GM21367 (cell line): ENCODE measurements around the gene GTF3C1.
A peak's percentile ranks its signal among the peaks of the same experiment; 100 is the strongest.

ENCODE experiments used
- ATAC-seq: cut with Tn5 transposase; IDR thresholded peaks from one replicate; pipeline ENCODE4 v1.9.1; 2021; ENCODE audit not compliant: unreplicated experiment

GTF3C1 gene

GRCh38 chr16:27568077-27568476 is 18.4 kb upstream of the GTF3C1 start:
- no peak for ATAC-seq

DNA sequence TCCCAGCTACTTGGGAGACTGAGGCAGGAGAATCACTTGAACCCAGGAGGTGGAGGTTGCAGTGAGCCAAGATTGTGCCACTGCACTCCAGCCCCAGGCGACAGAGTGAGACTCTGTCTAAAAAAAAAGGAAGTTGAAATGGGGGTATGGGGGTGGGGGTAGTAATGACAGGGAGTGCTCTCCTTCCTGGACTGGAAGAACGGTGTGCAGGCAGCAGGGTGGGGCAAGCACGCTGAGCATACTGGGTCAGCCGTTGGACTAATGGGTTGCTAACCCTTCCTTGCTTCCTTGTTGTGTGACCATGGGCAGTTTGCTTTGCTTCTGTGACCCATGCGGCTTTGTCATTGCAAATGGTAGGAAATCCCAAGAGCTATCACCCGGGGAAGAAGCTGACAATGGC is 16.7 kb upstream of the GTF3C1 start:
- ATAC-seq: no peak

DNA sequence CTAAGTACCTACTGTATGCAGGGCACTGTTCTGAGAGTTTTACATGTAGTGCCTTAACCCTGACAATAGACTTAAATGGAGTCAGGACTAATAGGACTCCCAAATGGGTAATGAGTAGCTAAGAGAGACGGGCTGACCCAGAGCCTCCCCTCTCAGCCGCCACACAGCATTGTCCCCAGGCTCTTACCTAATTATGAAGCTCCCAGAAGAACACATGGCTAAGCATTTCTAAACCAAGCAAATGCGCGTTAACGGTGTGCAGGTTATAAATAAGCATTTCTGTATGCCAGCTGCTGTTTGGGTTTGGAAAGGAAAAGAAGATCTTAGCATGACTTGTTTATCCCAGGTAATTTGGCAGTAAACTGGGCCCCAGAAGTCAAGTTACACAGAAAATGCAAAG is 14.5 kb upstream of the GTF3C1 start:
- no peak for ATAC-seq

DNA sequence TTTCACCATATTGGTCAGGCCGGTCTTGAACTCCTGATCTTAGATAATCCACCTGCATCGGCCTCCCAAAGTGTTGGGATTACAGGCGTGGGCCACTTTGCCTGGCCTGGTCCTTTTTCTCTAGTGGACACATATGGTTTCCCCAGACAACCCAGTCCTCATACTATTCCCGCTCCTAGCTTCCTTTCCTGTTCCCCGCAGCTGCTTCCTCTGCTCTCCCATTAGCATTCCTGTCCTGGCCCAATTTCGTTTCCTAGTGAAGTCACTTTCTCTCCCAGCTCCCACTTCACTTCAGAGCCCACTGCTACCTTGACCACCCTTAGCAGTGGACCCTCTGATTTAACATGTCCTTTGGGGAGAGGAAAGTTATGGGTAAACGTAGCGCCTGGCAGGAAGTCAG is 11.5 kb upstream of the GTF3C1 start:
- no peak for ATAC-seq

- ATAC-seq: no peak
Observed at GRCh38 chr16:27558932-27559331, 9.2 kb upstream of the GTF3C1 start.

DNA sequence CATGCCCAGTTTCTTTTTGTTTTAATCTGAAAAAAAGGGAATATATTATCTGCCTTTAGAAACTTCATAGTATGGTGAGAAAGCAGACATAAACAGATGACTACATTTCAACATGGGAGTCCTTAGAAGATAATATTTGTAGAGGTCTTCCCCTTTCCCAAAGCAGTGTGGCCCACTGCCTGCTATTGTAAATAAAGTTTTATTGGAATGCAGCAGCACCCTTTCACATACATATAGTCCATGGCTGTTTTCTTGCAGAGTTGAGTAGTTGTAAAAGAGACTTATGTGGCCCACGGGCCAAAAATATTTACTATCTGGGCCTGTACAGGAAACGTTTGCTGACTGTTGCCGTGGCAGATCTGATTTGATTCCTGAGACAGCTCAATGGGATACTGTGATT is 8.7 kb upstream of the GTF3C1 start:
- ATAC-seq: no peak

GRCh38 chr16:27556471-27556870 is 6.8 kb upstream of the GTF3C1 start:
- no peak for ATAC-seq

GRCh38 chr16:27551036-27551435 is 1.3 kb upstream of the GTF3C1 start:
- no peak for ATAC-seq

DNA sequence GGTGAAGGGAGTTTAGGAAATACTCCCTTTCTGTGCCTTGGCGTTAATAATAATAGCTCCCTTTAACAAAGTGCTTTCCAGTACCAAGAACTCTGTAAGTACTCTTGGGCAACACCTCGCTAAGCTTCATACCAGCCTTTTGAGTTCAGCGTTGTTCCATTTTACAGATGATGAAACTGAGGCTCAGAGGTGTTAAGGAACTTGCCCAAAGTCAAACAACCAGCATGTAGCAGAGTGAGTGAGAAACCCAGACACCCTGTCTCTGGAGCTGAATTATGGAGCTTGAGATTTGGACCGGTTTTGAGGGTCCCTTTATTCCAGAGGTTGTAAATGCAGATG is 838 bp upstream of the GTF3C1 start:
- no peak for ATAC-seq

DNA sequence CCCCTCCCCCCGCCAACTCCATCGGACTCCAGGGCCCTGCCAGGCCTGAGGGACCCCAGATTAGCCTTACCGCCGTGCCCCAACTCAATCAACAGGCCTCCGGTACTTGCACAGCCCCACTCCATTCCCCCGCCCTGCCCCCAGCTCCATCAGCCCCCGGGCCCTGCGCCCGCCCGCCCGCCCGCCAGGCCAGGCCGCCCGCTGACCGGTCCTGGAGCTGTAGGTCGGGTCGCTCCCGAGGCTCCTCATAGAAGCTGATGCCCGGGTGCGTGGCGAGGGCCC is 308 bp downstream of the GTF3C1 start:
- ATAC-seq: peak; percentile 9

GRCh38 chr16:27547851-27548250 is 1.9 kb downstream of the GTF3C1 start:
- ATAC-seq: no peak

- no peak for ATAC-seq
Observed at GRCh38 chr16:27547134-27547533, 2.6 kb downstream of the GTF3C1 start.

DNA sequence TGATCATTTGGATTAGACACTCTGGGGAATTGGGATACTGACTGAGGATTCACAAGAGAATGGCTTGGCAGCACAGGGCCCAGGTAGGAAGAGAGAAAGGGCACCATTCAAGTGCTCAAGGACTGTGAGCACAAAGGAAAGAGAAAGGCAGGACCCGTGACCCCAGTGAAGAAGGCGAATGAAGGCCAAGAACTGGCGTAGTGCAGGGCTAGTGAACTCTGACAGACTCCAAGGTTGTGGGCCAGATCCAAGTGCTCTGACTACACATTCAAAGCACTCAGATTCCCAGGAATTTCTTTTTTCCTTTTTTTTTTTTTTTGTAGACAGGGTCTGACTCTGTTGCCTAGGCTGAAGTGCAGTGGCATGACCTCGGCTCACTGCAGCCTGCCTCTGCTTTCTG is 5.0 kb downstream of the GTF3C1 start:
- no peak for ATAC-seq

- no peak for ATAC-seq
Observed at GRCh38 chr16:27543801-27544200, 5.9 kb downstream of the GTF3C1 start.

GRCh38 chr16:27539636-27540035 is 10.1 kb downstream of the GTF3C1 start:
- ATAC-seq: no peak

DNA sequence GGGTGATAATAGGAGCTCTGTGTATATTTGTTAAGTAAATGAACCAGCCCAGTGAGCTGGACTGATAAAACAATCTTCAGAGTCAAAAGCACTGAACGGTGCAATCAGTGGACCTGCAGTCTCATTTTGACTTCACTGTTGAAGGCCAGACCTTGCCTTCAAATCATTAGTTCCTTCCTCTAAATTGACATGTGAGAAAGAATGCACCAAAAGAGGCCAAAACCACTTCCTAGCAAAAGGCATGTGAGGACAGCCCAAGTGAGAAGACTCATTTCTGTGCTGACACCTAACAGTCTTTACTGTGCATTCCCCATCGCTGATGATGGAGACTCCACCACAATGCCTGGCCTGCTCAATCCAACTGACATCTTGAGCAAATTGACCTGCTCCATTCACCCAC is 10.6 kb downstream of the GTF3C1 start:
- no peak for ATAC-seq

- ATAC-seq: no peak
Observed at GRCh38 chr16:27538528-27538927, 11.2 kb downstream of the GTF3C1 start.

DNA sequence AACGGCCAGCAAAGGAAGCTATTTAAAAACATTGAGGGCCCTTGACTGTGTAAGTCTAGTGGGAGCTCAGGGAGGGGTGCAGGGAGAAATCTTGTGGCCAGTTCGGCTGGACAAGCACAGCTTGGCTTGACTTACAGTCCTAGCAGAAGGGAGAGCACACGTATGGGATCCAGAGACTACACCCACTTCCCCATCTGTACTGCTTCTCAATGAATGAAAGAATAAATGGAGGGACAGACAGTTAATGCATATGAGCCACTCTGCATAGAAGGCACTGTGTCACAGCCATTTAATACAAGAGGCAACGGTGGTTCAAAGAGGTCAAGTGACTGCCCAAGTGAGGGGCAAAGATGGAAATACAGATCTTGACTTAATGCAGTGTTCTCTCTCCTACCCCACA is 15.5 kb downstream of the GTF3C1 start:
- no peak for ATAC-seq

- ATAC-seq: no peak
Observed at GRCh38 chr16:27531826-27532800, 17.6 kb downstream of the GTF3C1 start.

GRCh38 chr16:27531186-27531585 is 18.5 kb downstream of the GTF3C1 start:
- no peak for ATAC-seq

- ATAC-seq: no peak
Observed at GRCh38 chr16:27529962-27530361, 19.8 kb downstream of the GTF3C1 start.

DNA sequence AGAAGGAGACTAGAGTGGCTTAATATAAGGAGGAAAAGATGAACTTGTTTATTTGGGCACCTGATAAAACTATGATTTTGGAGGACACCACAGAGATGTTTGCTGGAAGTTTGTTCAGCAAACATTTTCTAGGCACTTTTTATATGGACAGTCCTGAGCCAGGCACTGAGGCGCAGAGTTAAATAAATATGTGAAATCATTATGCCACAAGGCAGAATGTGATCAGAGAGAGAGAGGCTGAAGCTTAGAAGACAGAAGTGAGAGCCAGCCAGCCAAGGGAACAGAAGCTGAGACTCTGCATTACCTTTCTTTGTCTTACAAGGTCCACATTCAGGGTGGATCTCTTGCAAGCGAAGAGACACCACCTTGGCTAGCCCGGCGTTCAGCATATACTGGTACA is 21.4 kb downstream of the GTF3C1 start:
- ATAC-seq: no peak

DNA sequence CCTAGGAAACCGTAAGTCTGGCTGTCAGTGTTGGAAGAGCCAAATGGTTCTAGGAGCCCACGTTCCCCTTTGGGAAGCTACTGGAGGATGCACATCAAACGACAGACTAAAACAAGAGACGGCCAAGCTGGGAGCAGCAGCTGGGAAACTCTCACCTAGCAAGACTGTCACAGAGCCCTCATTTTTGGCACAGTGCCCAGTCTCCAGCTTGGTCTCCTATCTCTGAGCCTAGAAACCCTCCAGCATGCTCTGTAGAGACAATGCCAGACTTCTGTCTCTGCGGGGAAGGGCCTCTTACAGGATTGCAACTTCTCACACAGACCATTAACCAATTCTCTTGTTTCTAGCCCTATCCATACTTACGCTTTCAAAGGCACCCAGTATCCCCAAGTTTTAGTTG is 23.5 kb downstream of the GTF3C1 start:
- ATAC-seq: no peak
